Endothelial cell (in vitro differentiated cells): Measurements from ENCODE around the gene HDAC4. TPM values are rescaled to one million over a fixed set of nuclear protein-coding genes. Genes with fewer than 3 reads are reported as not detected.

Experiments
- DNase-seq: peaks from one replicate; pipeline ENCODE4 v3.0.0; 2021; ENCODE audit warnings: low spot score
- H3K27ac Mint-ChIP-seq: one replicate; pipeline ENCODE4 v1.8.0; 2021; ENCODE audit warnings: mixed read lengths, inconsistent platforms; ENCODE audit not compliant: unreplicated experiment
- H3K27me3 Mint-ChIP-seq: one replicate; pipeline ENCODE4 v1.8.0; 2021; ENCODE audit warnings: mild to moderate bottlenecking, moderate library complexity, mixed read lengths, inconsistent platforms; ENCODE audit not compliant: unreplicated experiment
- H3K36me3 Mint-ChIP-seq: one replicate; pipeline ENCODE4 v1.8.0; 2021; ENCODE audit warnings: mild to moderate bottlenecking, low read depth, mixed read lengths, inconsistent platforms; ENCODE audit not compliant: unreplicated experiment
- H3K4me1 Mint-ChIP-seq: one replicate; pipeline ENCODE4 v1.8.0; 2021; ENCODE audit warnings: mild to moderate bottlenecking, mixed read lengths, inconsistent platforms; ENCODE audit not compliant: unreplicated experiment
- H3K4me3 Mint-ChIP-seq: one replicate; pipeline ENCODE4 v1.8.0; 2021; ENCODE audit warnings: mild to moderate bottlenecking, mixed read lengths, inconsistent platforms; ENCODE audit not compliant: unreplicated experiment
- H3K9me3 Mint-ChIP-seq: one replicate; pipeline ENCODE4 v1.8.0; 2021; ENCODE audit warnings: mixed read lengths, inconsistent platforms; ENCODE audit not compliant: unreplicated experiment
- CTCF ChIP-seq: fragments of 200-600 bp; sonication (generic); IDR thresholded peaks from one replicate; pipeline ENCODE4 v1.5.0; 2021; ENCODE audit warnings: antibody characterized with exemption; ENCODE audit not compliant: unreplicated experiment
- total RNA-seq: library from RNA; stranded (reverse); fragmentation: NEBNext Ultra II Directional; extraction: Animal tissue kit (Norgen Biotek cat#: 25700); gene quantifications from one replicate; pipeline ENCODE4 v1.2.1, GENCODE V29; 2021; ENCODE audit not compliant: unreplicated experiment

The HDAC4 gene
- total RNA-seq, 1 donor from 2014 or later, result 26.0 TPM

- Mint-ChIP-seq H3K27me3 (peaks cover 5% of the 10 kb centered on the region), H3K27ac (no peak overlapping the region), H3K4me3 (no peak overlapping the region), H3K9me3 (no peaks in the 10 kb centered on the region), H3K4me1 (peaks cover 31% of the 10 kb centered on the region), H3K36me3 (peaks cover 4% of the 10 kb centered on the region)
- no peak for TF ChIP-seq CTCF
- no peak for DNase-seq
Measured at GRCh38 chr2:239377591-239377990, 23.2 kb downstream of the HDAC4 start.

- no peak for TF ChIP-seq CTCF
- Mint-ChIP-seq H3K9me3 (no peaks in the 10 kb centered on the region), H3K27me3 (peaks cover 5% of the 10 kb centered on the region), H3K27ac (no peak overlapping the region), H3K4me3 (no peak overlapping the region), H3K36me3 (peaks cover 4% of the 10 kb centered on the region), H3K4me1 (peaks cover 31% of the 10 kb centered on the region)
- DNase-seq, result no peak
Measured at GRCh38 chr2:239376942-239377531, 23.8 kb downstream of the HDAC4 start.

GRCh38 chr2:239376351-239376750 is 24.5 kb downstream of the HDAC4 start:
- TF ChIP-seq CTCF, result no peak
- Mint-ChIP-seq H3K9me3 (no peaks in the 10 kb centered on the region), H3K27ac (no peak overlapping the region), H3K27me3 (peaks cover 5% of the 10 kb centered on the region), H3K4me3 (no peak overlapping the region), H3K4me1 (peaks cover 26% of the 10 kb centered on the region), H3K36me3 (peaks cover 4% of the 10 kb centered on the region)
- DNase-seq, result no peak

GRCh38 chr2:239375278-239376061 is 25.4 kb downstream of the HDAC4 start:
- peaks cover 4% of the 10 kb centered on the region for H3K36me3 Mint-ChIP-seq
- DNase-seq, result no peak
- H3K27ac Mint-ChIP-seq, result no peak overlapping the region
- H3K4me1 Mint-ChIP-seq, result peaks cover 18% of the 10 kb centered on the region
- no peaks in the 10 kb centered on the region for H3K9me3 Mint-ChIP-seq
- peaks cover 5% of the 10 kb centered on the region for H3K27me3 Mint-ChIP-seq
- TF ChIP-seq CTCF, result no peak
- no peak overlapping the region for H3K4me3 Mint-ChIP-seq

GRCh38 chr2:239374896-239375277 is 25.9 kb downstream of the HDAC4 start:
- H3K4me3 Mint-ChIP-seq, result no peak overlapping the region
- H3K27me3 Mint-ChIP-seq, result peaks cover 5% of the 10 kb centered on the region
- peaks cover 16% of the 10 kb centered on the region for H3K4me1 Mint-ChIP-seq
- H3K36me3 Mint-ChIP-seq, result peaks cover 4% of the 10 kb centered on the region
- no peak overlapping the region for H3K27ac Mint-ChIP-seq
- no peak for DNase-seq
- H3K9me3 Mint-ChIP-seq, result no peaks in the 10 kb centered on the region
- TF ChIP-seq CTCF, result no peak
